GM18498 (cell line): ENCODE results near the gene PUDP.

Experiments
- ATAC-seq: cut with Tn5 transposase; IDR thresholded peaks from one replicate; pipeline ENCODE4 v1.9.1; 2021; ENCODE audit warnings: mild to moderate bottlenecking, moderate library complexity; ENCODE audit not compliant: unreplicated experiment

PUDP gene

GRCh38 chrX:7076245-7076661, 71.7 kb downstream of the PUDP start:
- no peak for ATAC-seq

DNA sequence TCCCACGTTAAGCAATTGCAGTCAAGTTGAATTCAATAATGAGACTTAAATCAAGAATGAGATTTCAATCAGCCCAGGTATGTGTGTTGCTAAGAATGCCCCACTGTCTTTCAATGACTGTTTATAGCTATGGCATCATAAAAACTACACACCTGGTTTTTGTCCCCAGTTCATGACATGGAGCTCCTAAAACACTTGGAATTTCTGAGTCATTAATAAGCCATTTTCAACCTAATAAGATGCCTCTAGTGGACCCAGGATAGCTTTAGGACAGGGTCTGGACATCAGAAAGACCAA, 73.1 kb downstream of the PUDP start:
- ATAC-seq: no peak

DNA sequence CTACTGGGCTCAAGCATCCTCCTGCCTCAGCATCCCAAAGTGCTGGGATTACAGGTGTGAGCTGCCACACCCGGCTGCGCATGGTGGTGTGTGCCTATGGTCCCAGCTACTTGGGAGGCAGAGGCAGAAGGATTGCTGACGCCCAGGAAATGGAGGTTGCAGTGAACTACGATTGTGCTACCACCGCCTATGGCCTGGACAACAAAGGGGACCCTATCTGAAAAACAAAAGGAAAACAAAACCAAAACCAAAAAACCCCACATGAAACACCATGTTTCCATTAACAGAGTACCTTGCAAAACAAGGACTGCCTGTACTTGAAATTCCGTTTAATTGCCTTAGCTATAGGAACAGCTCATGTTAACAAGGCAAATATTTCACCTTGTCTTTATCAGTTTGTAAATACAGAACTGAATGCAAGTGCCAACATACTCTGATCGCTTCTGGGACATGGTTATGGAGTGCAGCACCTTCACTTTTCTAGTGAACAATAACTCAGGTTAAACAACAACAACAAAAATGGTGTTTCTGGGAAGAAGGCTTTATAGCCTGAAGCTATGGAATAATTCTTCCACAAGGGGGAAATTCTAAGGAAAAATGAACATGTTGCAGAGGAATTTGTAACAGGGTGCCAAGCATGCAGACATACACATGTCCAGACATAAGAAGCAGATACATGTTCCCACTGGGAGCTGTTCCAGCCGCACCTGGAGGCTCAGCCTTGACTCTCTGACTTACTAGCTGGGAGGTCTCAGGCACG, 73.6 kb downstream of the PUDP start:
- ATAC-seq: no peak

DNA sequence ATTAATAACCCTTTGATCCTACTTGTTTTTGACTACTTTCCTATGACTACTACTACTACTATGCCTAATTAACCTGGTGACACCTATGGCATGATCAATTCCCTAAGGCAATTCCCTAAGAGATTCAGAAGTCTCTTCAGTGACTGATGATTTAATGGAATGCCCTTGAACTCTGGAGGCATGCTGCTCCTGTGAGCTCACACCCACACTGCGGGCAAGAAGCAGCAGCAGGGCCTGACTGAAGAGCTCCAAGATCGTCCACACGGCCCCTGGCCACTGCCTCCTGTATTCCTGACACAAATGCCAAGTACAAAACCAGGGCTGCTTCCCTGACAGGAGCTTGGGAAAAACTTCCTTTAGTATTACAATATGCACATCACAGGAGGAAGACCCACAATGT, 74.6 kb downstream of the PUDP start:
- no peak for ATAC-seq

- ATAC-seq: no peak
Measured at GRCh38 chrX:7072856-7073255, 75.1 kb downstream of the PUDP start.

GRCh38 chrX:7071390-7071789, 76.6 kb downstream of the PUDP start:
- ATAC-seq: no peak

DNA sequence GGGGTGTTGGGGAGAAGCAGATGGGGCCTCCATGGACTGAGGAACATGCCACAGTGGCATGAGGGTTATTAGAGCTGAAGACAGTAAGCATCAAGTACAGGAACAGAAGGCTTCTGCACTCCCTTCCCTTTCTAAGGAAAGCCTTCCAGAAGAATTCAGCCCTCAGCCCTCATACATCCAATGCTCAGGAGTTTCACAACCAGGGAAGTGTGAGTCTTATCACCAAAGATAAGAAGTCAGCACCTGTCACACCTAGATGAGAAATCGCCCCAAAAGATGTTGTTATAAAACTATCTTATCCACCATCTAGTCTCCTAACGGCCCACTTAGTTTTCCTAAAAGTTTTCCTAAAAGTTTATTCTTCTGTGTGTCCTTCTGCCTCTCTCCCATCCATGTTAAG, 78.4 kb downstream of the PUDP start:
- ATAC-seq: no peak

DNA sequence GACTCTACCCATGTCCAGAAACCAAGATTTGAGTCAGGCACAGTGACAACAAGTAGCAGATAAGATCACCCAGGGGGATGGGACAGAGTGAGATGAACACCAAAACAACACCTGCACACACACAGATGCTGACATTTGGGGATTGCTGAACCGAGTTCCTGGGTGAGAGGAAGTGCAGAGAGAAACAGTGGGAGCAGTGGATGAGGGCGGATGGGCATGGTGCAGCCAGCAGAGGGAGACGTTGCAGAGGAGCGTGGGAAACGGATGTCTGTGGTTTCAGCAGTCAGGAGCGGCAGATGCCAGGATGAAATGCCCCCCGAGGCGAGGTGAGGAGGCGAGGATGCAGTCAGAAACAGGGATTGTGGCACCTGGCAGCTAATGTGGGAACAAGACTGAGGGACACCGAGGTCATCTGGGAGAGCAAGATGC, 79.0 kb downstream of the PUDP start:
- no peak for ATAC-seq

GRCh38 chrX:7067256-7067655, 80.7 kb downstream of the PUDP start:
- ATAC-seq: no peak

DNA sequence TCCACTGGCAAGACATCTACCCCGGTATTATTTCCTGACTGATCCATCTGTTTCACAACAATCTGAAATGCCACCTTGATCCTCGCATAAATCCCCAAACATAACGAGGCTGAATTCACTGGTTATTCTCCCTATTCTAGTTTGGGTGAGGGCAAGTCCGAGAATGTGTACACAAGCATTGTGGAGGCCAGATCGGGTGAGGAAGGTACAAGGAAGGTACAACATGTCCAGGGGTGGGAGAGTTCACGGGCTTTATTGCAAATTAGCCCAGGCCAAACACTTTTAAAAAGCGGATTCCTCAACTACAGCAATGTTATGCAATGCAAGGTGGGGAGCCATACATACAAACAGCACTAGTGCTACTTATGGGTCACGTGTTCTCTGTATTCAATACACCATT, 82.5 kb downstream of the PUDP start:
- no peak for ATAC-seq

GRCh38 chrX:7062903-7063302, 85.0 kb downstream of the PUDP start:
- no peak for ATAC-seq

DNA sequence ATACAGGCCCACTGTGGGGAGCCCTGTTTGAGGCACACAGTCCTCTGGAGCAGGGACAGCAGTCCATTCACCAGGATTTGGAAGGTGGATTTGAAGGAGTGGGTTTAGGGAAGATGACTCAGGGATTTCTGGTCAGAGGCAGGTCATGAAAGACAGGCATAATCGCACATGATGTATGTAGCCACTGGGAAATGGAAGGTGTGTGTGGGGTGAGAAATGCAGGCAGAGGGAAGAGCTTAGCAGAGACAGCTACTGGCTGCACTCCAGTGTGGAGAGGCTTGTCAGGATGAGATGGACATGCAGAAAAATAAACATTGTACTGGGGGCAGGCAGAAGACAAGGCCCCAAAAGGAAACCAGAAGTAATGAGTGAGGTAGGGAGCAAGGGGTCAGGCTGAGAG, 85.7 kb downstream of the PUDP start:
- no peak for ATAC-seq

GRCh38 chrX:7061429-7061828, 86.5 kb downstream of the PUDP start:
- no peak for ATAC-seq

DNA sequence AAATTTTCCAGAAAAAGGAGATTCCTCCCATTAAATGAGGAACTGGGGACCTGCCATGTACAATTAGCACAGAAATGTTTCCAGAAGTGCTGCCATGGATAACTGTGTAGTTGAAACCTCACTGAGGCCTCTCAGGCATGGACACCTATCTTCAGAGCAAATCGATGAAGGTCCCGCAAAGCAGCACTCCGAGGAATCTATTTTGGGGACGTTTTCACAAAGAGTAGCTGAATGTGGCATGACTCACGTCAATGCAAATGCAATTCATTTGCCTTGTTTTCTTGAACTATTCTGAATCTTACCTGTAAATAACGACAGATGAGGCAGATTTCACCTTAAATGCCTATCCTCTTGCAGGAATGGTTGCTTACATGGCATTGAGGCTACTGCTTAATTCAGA, 87.5 kb downstream of the PUDP start:
- ATAC-seq: no peak

DNA sequence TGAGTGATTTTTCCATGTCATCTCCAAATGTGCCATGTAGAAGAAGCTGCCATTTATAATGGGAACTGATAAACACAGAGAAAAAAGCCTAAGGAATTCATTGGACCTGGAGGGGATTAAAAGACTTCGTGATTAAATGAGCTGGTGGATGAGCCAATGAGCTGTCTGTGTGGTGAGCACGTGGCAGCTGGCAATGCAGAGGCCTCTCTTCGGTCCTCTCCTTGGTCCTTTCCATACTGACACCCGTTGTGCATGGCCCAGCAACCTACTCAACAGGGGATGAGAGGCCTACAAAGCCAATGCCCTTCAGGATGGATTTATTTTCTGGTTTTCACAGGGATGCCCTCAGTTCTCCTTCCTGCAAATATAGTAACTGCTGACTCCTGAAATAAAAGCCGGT, 88.1 kb downstream of the PUDP start:
- ATAC-seq: no peak

GRCh38 chrX:7059214-7059838, 88.6 kb downstream of the PUDP start:
- ATAC-seq: peak; percentile 96

GRCh38 chrX:7055386-7056137, 92.4 kb downstream of the PUDP start:
- no peak for ATAC-seq

DNA sequence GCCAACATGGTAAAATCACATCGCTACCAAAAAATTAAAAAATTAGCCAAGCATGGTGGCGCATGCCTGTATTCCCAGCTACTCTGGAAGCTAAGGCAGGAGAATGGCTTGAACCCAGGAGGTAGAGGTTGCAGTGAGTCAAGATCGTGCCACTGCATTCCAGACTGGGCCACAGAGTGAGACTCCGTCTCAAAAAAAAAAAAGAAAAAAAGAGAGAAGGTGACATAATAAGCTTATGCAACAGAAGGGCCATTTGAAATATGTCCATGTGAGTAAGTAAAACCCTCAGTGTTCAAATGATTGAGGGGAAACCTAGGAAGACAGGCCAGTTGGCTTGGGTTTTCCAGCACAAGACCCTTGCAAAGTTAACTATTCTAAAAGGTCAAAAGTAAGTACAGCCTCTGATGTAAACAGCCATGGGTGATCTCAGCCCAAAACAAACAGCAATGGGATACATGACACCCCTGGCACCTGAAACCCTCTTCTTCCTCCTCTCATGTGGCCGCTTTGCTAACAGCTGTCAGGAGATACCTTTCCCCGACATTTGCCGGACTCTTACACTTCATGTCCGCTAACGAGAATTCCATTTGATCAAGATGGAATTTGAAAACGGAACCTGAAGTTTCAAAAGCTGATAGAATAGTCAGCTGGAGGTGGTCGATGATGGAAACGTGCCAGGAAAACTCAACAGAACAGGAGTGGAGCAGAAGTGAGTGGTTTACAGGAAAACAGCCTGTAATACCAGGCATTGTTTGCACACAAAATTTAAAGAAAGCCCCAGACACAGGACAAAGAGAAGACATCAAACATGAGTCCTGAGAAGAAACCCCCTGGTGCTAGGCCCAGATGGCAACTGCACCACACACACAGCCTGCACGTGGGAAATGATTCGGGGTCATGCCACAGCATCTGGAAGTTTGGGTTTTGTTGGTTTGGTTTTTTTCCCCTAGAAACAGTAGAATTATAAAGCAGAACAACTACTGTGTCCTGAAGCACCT, 93.4 kb downstream of the PUDP start:
- no peak for ATAC-seq

DNA sequence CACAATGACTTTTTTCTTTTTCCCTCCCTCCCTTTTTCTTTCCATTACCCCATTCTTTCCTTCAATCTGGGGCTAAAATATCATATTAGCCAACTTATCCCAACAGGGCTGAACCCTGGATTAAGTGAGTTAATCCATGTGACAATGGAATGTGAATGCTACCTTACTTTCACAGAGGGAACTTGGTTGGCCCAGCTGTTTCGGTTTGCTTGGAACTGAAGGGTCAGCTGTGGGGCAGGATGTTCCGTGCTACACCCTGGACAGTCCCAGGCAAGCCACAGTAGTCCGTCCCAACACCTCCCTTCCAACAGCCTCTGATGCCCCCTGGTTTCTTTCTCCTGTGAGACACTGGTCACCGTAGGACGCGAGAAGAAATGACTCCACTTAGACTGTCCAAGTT, 95.4 kb downstream of the PUDP start:
- no peak for ATAC-seq

- ATAC-seq: no peak
Measured at GRCh38 chrX:7050271-7050670, 97.7 kb downstream of the PUDP start.

DNA sequence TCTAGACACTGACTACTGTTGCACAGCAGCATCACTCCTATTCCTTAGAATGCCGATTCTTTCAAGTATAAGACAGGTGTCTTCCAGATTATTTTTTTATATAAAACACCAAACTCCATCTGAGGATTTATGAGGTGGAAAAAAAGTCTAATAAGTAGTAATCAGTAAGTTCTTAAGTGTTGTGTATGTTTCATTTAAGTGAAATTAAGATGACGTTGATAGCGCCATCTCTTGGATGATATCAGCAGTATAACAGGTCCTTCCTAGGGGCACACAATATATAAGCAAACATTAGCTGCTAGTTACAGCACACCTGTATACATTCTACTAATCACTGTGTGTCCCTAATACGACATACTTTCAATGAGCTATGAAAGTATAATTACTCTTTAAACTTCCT, 100.0 kb downstream of the PUDP start:
- no peak for ATAC-seq
